IgD-negative memory B cell (primary cell): ENCODE measurements around the gene GFOD2. TPM values are rescaled to one million over a fixed set of nuclear protein-coding genes. Genes with fewer than 3 reads are reported as not detected.

Source experiments
- H3K27ac Mint-ChIP-seq, 3 donors: one replicate each; pipeline ENCODE4 v1.8.0; 2020 to 2022; ENCODE audit warnings: mild to moderate bottlenecking in 3 of 3, mixed read lengths in 3 of 3, moderate library complexity in 1 of 3
- H3K27me3 Mint-ChIP-seq: one replicate; pipeline ENCODE4 v1.8.0; 2021; ENCODE audit warnings: mixed read lengths
- H3K36me3 Mint-ChIP-seq: one replicate; pipeline ENCODE4 v1.8.0; 2020; ENCODE audit warnings: mild to moderate bottlenecking, mixed read lengths
- H3K4me1 Mint-ChIP-seq, 3 donors: one replicate each; pipeline ENCODE4 v1.8.0; 2020 to 2022; ENCODE audit warnings: mixed read lengths in 3 of 3, mild to moderate bottlenecking in 1 of 3
- H3K4me3 Mint-ChIP-seq, 4 donors: one replicate each; pipeline ENCODE4 v1.8.0; 2020 to 2022; ENCODE audit warnings: mild to moderate bottlenecking in 4 of 4, mixed read lengths in 4 of 4, moderate library complexity in 3 of 4
- H3K9me3 Mint-ChIP-seq, 3 donors: one replicate each; pipeline ENCODE4 v1.8.0; 2020 to 2021; ENCODE audit warnings: mixed read lengths in 3 of 3, mild to moderate bottlenecking in 1 of 3
- polyA plus RNA-seq: library from polyadenylated mRNA; unstranded; fragments of 300-500 nt; fragmentation: Illumina TruSeq; gene quantifications from one replicate; pipeline ENCODE4 v1.2.3, GENCODE V29; 2021

Gene GFOD2
- polyA plus RNA-seq, 1 donor from 2014 or later: 13.4 TPM

DNA sequence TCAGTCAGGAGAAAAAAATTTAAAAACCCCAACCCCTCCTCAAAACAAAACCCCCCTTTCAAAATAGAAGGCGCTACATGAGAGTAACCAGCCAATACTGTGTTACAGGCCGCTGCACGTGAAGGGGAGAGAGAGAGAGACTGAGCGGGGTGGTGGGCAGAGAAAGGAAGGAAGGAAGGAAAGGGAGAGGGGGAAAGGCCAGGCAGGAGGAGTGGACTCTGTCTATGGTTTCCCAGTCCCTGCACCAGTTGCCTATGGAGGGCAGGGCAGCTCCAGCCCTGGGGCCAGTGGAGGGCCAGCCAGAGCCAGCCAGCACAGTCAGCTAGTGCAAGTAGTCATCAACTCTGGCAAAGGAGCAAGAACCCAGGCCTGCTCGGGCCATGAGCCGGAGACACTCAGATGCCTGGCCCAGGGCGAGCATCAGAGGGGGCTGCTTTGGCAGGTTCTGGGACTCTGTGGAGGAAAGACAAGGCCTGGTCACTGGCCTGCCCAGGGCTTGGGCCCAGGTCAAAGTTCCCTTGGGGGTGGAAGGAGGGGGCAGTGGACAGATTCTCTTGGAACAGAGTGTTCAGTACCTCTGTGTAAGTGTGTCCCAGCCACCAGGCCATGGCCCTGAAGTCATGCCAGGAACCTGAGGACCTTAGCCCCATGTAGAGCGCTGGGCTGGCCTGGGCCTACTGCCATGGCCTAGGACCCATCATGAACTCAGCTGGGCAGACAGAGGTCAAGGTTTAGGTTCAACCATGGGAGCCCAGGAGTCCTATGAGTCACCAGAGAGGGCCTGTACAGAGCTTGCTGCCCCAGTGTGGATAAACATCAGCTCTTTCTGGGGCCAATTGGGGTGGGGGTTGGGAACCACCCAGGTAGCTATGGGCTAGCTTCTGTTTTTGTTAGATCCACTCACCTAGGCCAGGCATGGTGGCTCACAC, 7.3 kb upstream of the GFOD2 start:
- Mint-ChIP-seq H3K4me1 (peaks cover 0 to 2% (median 0%) of the 10 kb centered on the region in 3 donors), H3K9me3 (no peaks in the 10 kb centered on the region), H3K27me3 (no peaks in the 10 kb centered on the region), H3K27ac (peak overlapping the region in 1 of 3 donors; percentile 7), H3K36me3 (peaks cover 4% of the 10 kb centered on the region), H3K4me3 (no peak overlapping the region)

DNA sequence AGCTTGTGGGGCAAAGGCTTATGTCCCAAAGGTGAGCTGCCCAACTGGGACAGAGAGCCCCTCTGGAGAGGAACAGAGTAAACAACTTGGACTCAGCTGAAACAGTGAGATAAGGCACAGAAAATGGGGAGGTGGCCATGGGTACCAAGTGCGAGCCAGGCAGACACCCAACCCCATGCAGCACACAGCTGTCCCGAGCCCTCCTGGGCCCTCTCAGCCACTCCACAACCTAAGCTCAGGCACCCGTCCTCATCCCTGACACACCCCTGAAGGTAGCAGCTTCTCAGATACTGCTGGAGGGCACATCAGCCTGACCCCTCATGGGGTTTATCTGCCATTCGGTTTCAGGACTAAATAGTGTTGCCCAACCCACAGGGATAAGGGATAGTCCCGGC, 4.8 kb upstream of the GFOD2 start:
- H3K4me1 Mint-ChIP-seq: peaks cover 9 to 11% (median 10%) of the 10 kb centered on the region in 3 donors
- no peaks in the 10 kb centered on the region for H3K9me3 Mint-ChIP-seq
- no peaks in the 10 kb centered on the region for H3K27me3 Mint-ChIP-seq
- no peaks in the 10 kb centered on the region for H3K36me3 Mint-ChIP-seq
- peak overlapping the region in 1 of 3 donors; percentile 47 for H3K27ac Mint-ChIP-seq
- peak overlapping the region in 1 of 4 donors; percentile 40 for H3K4me3 Mint-ChIP-seq

GRCh38 chr16:67723151-67723910, 4.2 kb upstream of the GFOD2 start:
- no peaks in the 10 kb centered on the region for H3K36me3 Mint-ChIP-seq
- H3K4me3 Mint-ChIP-seq: no peak overlapping the region

GRCh38 chr16:67720236-67720635, 1.1 kb upstream of the GFOD2 start:
- Mint-ChIP-seq H3K36me3 (no peaks in the 10 kb centered on the region), H3K4me3 (peak overlapping the region; percentile 8 to 97 (median 94)), H3K9me3 (no peaks in the 10 kb centered on the region), H3K4me1 (peaks cover 21 to 25% (median 25%) of the 10 kb centered on the region in 3 donors), H3K27me3 (no peaks in the 10 kb centered on the region), H3K27ac (peak overlapping the region; percentile 75 to 97 (median 92))

More at GRCh38 chr16:67723151-67723910, 4.2 kb upstream of the GFOD2 start:
- H3K4me1 Mint-ChIP-seq: peaks cover 12 to 16% (median 14%) of the 10 kb centered on the region in 3 donors
- no peaks in the 10 kb centered on the region for H3K27me3 Mint-ChIP-seq
- peak overlapping the region in 1 of 3 donors; percentile 47 for H3K27ac Mint-ChIP-seq
- no peaks in the 10 kb centered on the region for H3K9me3 Mint-ChIP-seq

GRCh38 chr16:67719778-67720144, 645 bp upstream of the GFOD2 start:
- H3K27ac Mint-ChIP-seq: peak overlapping the region; percentile 75 to 97 (median 92)
- no peaks in the 10 kb centered on the region for H3K27me3 Mint-ChIP-seq
- H3K4me3 Mint-ChIP-seq: peak overlapping the region; percentile 92 to 99 (median 96)
- no peaks in the 10 kb centered on the region for H3K36me3 Mint-ChIP-seq
- peaks cover 21 to 25% (median 25%) of the 10 kb centered on the region in 3 donors for H3K4me1 Mint-ChIP-seq
- no peaks in the 10 kb centered on the region for H3K9me3 Mint-ChIP-seq

GRCh38 chr16:67718668-67719047, 458 bp downstream of the GFOD2 start:
- H3K4me3 Mint-ChIP-seq: peak overlapping the region; percentile 92 to 99 (median 96)
- peaks cover 21 to 30% (median 27%) of the 10 kb centered on the region in 3 donors for H3K4me1 Mint-ChIP-seq
- no peaks in the 10 kb centered on the region for H3K36me3 Mint-ChIP-seq
- no peaks in the 10 kb centered on the region for H3K27me3 Mint-ChIP-seq
- H3K27ac Mint-ChIP-seq: peak overlapping the region in 2 of 3 donors; percentile 75 to 92
- no peaks in the 10 kb centered on the region for H3K9me3 Mint-ChIP-seq

DNA sequence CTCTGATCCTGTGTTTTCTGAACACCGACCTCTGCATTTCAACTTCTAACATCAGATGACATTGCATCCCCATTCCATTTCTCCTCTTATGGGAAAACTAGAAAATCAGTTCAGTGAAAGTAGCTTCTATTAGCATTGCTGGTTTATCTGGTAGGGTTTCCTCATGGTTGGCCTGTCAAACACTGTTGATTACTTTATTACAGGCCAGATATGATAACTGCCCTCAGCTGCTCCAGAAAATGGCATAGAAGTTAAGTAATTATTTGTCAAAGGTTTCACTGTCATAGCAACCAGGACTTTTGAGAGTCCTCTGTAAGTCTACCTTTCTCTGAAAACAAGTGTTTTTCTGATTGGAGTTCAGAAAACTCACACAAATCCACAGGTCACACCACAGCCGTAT, 3.0 kb downstream of the GFOD2 start:
- Mint-ChIP-seq H3K36me3 (peaks cover 3% of the 10 kb centered on the region), H3K4me3 (peak overlapping the region in 1 of 4 donors; percentile 92), H3K27ac (no peak overlapping the region), H3K4me1 (peaks cover 29 to 39% (median 33%) of the 10 kb centered on the region in 3 donors), H3K9me3 (no peaks in the 10 kb centered on the region), H3K27me3 (no peaks in the 10 kb centered on the region)

DNA sequence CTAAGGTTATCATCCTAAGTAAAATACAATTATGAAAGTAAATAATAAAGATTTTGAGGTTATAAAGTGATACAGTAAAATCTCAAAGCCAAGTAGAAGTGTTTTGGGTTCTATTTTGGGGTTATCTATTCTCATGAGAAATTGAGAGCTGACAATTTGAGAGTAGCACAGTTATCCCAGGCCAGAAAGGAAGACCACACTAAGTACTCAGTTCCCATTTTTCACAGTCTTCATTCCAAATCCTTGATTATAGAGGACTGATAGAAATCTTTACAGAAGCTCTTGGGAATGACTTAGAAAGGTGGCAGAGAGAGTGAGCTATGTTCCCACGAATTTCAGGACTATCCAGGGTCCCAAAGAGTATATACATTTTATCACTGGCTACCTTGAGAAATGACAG, 4.6 kb downstream of the GFOD2 start:
- Mint-ChIP-seq H3K4me1 (peaks cover 21 to 35% (median 32%) of the 10 kb centered on the region in 3 donors), H3K9me3 (no peaks in the 10 kb centered on the region), H3K27me3 (no peaks in the 10 kb centered on the region), H3K4me3 (peak overlapping the region in 1 of 4 donors; percentile 24), H3K36me3 (peaks cover 3% of the 10 kb centered on the region), H3K27ac (no peak overlapping the region)

GRCh38 chr16:67713647-67714273, 5.4 kb downstream of the GFOD2 start:
- no peak overlapping the region for H3K27ac Mint-ChIP-seq
- peak overlapping the region in 1 of 4 donors; percentile 48 for H3K4me3 Mint-ChIP-seq

GRCh38 chr16:67710607-67711006, 8.5 kb downstream of the GFOD2 start:
- no peaks in the 10 kb centered on the region for H3K9me3 Mint-ChIP-seq
- peaks cover 3% of the 10 kb centered on the region for H3K36me3 Mint-ChIP-seq
- H3K27me3 Mint-ChIP-seq: no peaks in the 10 kb centered on the region
- H3K4me1 Mint-ChIP-seq: peaks cover 8 to 23% (median 15%) of the 10 kb centered on the region in 3 donors
- no peak overlapping the region for H3K27ac Mint-ChIP-seq
- H3K4me3 Mint-ChIP-seq: no peak overlapping the region

More at GRCh38 chr16:67713647-67714273, 5.4 kb downstream of the GFOD2 start:
- H3K9me3 Mint-ChIP-seq: no peaks in the 10 kb centered on the region
- H3K27me3 Mint-ChIP-seq: no peaks in the 10 kb centered on the region
- peaks cover 3% of the 10 kb centered on the region for H3K36me3 Mint-ChIP-seq
- H3K4me1 Mint-ChIP-seq: peaks cover 21 to 35% (median 25%) of the 10 kb centered on the region in 3 donors

GRCh38 chr16:67709050-67709449, 10.1 kb downstream of the GFOD2 start:
- Mint-ChIP-seq H3K27ac (no peak overlapping the region), H3K9me3 (no peaks in the 10 kb centered on the region), H3K4me3 (no peak overlapping the region), H3K27me3 (no peaks in the 10 kb centered on the region), H3K36me3 (peaks cover 3% of the 10 kb centered on the region), H3K4me1 (peaks cover 6 to 21% (median 15%) of the 10 kb centered on the region in 3 donors)

DNA sequence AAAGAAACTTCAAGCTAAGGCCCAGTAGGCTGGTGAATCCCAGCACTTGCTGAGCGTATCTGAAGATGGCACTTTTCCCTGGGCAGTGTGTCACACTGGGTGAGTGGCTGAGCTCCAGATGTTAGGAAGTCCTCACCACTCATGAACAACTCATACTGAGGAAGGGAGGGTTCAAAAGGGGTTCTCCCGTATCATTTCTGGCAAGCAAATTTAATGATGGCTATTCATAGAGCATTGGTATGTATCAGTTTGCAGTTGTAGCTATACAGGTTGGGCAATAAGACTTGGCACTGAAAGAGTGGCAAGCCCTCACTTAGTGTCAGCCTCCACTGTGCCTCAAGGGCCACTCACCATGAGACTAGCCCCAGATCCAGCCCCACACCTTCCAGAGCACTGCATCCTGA, 10.7 kb downstream of the GFOD2 start:
- peaks cover 3% of the 10 kb centered on the region for H3K36me3 Mint-ChIP-seq
- H3K4me1 Mint-ChIP-seq: peaks cover 2 to 19% (median 13%) of the 10 kb centered on the region in 3 donors
- no peak overlapping the region for H3K27ac Mint-ChIP-seq
- no peaks in the 10 kb centered on the region for H3K9me3 Mint-ChIP-seq
- no peaks in the 10 kb centered on the region for H3K27me3 Mint-ChIP-seq
- H3K4me3 Mint-ChIP-seq: no peak overlapping the region

GRCh38 chr16:67707790-67708189, 11.3 kb downstream of the GFOD2 start:
- Mint-ChIP-seq H3K9me3 (no peaks in the 10 kb centered on the region), H3K27me3 (no peaks in the 10 kb centered on the region), H3K36me3 (peaks cover 3% of the 10 kb centered on the region), H3K27ac (no peak overlapping the region), H3K4me3 (no peak overlapping the region), H3K4me1 (peaks cover 2 to 19% (median 12%) of the 10 kb centered on the region in 3 donors)

GRCh38 chr16:67707210-67707609, 11.9 kb downstream of the GFOD2 start:
- no peaks in the 10 kb centered on the region for H3K27me3 Mint-ChIP-seq
- H3K4me1 Mint-ChIP-seq: peaks cover 2 to 19% (median 12%) of the 10 kb centered on the region in 3 donors
- peaks cover 3% of the 10 kb centered on the region for H3K36me3 Mint-ChIP-seq
- no peaks in the 10 kb centered on the region for H3K9me3 Mint-ChIP-seq
- H3K4me3 Mint-ChIP-seq: no peak overlapping the region
- H3K27ac Mint-ChIP-seq: no peak overlapping the region
